Stimulated activated naive CD8-positive, alpha-beta T cell treated with anti-CD3 and anti-CD28 coated beads, Interleukin-15, Interleukin-2, amounts not matched to agents 100 U/mL and 50 U/mL, for 24 hours (primary cell): ENCODE results near the gene RBBP8NL.
"Not testable (repeated sequence)": the region's sequence is repeated elsewhere in the genome, so short reads cannot be mapped to it uniquely, and the experiment has no call there.

Experiments
- ATAC-seq: fragments of 150-1000 bp; cut with Tn5 transposase; one replicate; pipeline ENCODE4 v1.10.0; 2021
- DNase-seq: peaks from one replicate; pipeline ENCODE4 v3.0.0; 2021

RBBP8NL gene

DNA sequence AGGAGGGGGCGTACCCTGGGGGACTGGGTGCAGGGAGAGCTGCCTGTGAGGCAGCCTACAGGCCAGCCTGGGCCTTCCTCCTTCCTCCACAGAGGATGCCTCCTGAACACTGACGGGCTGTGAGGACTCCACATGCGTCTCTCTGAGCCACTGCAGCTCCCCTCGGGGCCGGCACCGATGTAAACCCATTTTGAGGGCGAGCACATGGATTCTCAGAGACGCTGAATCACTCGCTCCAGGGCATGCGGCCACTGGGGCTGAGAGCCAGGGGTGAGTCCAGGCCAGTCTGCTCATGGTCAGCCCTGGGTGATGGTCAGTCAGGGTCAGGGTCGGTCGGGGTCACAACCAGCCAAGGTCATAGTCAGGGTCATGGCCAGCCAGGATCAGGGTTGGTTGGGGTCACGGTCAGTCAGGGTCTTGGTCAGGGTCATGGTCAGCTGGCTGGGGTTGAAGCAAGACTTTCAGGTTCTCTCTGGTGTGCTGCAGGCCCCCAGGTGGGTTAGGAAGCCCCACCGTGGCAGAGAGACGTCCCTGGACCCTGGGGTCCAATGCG, 14.7 kb upstream of the RBBP8NL start:
- DNase-seq = no peak
- ATAC-seq = no peak

DNA sequence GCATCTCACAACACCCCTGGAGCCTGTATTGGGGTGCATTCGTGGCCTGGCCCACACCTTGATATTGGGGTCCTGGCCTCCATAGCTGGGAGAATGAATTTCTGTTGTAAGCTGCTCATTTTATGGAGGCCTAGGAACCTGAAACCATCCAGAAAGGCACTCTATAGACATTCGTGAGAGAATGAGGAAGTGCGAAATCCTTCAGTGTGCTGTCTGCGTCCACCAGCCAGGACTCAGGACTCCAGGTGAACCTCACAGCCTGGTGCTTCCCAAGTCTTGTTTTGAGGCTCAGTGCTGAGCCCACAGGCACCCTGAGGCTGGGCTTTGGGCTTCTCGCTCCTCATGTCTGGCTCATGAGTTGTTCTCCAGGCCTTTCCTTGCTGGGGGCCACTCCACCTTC, 11.9 kb upstream of the RBBP8NL start:
- DNase-seq = no peak
- no peak for ATAC-seq

DNA sequence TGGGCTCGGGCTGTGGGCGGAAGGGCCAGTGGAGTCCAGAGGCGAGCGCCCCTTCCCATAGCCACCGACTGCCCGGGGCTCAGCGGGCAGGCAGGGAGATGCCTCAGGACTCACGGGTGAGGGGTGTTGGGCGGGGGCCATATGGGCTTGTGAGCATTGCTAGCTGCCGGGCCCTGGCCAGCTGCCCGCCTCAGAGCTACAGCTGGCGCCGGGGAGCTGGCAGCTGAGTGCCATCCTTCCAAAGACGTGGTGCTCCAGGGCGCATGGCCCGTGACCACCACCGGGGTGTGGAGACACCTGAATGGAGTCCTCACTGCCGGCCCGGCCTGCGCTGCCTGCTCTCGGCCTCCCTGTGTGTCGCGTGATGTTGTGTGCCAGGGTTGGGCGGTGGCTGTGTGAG, 10.6 kb upstream of the RBBP8NL start:
- DNase-seq (no peak), ATAC-seq (no peak)

DNA sequence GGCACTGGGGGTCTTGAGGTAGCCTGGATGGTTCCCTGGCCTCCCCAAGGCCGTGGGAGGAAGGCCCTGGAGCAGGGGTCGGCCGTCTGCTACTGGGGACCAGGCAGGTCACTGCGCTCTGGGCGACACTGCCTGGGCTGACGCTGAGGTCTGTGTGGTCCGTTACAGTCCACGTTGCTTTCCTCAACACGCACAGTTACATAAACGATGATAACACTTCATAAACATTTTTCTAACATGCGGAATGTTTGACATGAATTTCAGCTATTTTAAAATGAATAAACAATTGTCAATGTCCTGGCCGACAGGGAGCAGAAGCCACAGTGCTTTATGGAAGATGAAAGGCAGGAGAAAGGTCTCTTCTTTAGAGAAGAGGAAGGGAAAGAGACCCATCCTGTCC, 10.2 kb upstream of the RBBP8NL start:
- ATAC-seq = no peak
- no peak for DNase-seq

DNA sequence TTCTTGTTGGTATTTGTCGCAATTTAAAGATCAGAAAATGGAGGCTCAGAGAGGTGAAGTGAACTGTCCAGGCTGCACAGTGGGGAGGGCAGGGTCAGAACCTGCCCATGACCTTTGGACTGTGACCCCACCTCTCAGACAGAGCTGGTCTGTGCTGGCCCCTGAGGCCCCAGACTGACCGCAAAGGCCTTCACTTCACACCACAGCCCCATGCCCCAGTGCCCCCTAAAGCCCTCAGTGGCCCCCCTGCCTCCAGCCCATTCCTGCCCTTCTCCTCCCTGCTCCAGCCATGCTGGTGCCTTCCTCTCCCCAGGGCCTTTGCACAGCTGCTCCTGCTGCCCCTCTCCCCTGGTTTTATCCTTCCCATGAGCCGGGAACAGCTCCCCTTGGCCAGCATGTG, 9.4 kb upstream of the RBBP8NL start:
- no peak for DNase-seq
- no peak for ATAC-seq

DNA sequence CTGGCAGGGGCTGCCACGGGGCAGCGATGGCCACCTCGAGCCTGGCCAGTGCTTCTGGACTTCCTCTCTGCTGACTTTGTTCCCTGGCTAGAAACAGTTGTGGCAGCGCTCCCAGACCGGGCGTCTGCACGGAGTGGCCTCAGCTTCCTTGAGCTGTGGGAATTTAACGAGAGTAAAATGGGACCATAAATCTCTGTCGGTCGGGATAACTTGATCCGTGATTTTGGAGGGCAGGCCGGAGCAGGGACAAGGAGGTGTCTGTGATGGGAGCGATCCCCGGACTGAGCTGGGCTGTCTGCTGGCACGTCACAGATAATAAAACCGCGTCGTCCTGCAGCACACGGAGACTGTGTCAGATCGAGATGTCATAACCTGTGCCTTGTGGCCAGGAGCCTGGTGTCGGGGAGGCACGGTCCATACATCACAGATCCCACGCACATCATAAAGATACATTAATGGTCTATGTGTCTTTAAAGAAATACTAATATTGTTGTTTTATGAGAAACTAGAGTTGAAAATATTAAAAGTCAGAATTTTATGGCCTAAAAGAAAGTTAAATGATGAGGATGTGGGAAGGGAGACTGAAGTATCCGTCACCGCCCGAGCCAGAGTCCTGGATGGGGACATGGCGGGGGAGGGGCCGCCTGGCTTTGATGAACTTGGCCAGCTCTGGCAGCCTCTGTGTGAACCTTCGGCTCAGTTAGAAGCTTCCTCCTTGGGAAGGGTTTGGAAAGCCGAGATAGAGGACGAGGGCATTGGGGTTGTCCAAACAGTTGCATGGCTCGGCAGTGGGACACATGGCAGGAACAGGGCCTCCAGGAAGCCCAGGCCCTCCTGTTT, 6.5 kb upstream of the RBBP8NL start:
- ATAC-seq = no peak

DNA sequence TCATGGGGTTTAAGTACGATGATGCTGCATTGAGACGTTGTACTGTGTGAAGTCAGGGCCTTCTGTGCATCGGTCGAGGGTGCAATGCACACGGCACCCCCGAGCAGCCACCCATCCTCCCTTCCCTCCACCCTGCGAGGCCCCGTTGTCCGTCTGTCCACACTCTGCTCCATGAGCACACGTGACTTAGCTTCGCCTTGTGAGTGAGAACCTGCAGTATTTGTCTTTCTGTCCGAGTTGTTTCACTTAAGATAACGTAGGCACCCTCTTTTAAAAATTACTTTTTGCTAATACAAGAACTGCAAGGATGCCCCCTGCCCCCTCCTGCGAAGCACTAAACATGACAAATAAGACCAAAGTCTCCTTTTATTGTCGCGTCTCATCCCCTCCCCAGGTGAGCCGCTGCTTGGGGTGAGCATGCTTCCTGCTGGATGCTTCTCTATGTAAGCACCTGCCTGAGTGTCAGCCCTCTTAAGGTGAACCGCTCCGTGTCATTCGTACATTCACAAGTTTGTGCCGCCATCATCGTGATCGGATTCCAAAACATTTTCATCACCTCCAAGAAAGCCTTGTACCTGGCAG, 3.6 kb upstream of the RBBP8NL start:
- ATAC-seq (no peak), DNase-seq (no peak)

More for the DNA sequence above, 6.5 kb upstream of the RBBP8NL start:
- DNase-seq = no peak

DNA sequence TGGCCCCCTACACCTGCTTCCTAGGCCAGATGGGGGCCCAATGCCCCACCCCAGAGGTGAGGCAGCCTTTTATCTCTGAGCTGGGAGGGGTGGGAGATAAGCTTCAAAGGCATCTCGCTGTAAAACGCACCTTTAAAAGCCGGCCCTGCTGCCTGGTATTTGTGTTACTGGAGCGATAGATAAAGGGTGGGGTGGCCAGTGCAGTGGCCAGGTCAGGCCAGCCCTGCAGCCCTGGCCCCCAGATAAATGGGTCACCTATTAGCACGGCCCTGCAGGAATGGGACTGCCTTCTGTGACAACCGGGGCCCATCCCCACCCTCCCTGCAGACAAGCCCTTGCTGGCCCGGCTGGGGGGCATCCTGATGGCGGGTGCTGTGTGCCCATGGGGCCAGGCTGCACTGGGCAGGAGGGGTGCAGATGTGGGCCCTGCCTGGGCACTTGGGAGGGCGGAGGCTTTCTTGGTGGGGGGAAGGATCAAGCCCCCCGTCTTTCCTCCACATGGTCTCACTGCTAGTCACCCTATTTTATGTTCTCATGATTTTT, 3.0 kb upstream of the RBBP8NL start:
- no peak for DNase-seq
- no peak for ATAC-seq

DNA sequence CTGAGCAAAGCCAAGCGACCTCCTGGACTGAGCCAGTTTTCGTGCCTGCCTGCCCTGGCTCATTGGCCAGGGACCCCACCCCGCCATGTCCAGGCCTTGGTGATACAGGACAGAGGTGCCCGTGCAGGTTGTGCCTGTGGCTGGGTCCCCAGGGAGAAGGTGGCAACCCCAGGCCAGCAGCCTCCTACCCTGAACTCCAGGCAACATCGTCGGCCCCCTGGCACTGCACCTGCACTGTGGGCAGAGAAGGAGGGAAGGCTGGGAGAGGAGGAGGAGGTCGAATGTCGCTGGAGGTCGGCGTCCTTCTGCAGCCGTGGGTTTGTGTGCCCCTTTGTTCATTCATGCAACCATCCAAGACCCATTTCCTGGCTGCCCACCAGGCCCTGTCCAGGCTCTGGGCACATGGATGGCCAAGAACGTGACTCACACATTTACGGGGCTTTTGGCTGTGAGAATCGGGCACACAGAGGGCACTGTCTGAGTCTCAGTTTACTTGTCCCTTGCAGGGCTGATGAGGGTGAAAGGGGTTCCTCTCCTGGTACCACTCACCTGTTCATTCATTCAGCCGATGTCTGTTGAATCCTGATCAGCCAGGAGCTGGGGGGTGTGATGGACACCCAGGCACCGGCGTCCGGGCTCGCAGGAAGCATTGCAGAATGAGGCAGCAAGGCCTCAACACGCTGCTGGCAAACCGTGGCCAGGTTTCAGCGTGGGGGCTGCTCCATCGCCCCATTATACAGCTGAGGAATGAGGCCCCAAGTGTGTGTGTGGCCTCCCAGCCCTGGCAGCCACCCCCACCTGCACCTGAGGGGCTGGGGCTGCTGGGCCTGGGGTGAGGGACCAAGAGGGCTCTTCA, 2.3 kb upstream of the RBBP8NL start:
- ATAC-seq = no peak
- no peak for DNase-seq

DNA sequence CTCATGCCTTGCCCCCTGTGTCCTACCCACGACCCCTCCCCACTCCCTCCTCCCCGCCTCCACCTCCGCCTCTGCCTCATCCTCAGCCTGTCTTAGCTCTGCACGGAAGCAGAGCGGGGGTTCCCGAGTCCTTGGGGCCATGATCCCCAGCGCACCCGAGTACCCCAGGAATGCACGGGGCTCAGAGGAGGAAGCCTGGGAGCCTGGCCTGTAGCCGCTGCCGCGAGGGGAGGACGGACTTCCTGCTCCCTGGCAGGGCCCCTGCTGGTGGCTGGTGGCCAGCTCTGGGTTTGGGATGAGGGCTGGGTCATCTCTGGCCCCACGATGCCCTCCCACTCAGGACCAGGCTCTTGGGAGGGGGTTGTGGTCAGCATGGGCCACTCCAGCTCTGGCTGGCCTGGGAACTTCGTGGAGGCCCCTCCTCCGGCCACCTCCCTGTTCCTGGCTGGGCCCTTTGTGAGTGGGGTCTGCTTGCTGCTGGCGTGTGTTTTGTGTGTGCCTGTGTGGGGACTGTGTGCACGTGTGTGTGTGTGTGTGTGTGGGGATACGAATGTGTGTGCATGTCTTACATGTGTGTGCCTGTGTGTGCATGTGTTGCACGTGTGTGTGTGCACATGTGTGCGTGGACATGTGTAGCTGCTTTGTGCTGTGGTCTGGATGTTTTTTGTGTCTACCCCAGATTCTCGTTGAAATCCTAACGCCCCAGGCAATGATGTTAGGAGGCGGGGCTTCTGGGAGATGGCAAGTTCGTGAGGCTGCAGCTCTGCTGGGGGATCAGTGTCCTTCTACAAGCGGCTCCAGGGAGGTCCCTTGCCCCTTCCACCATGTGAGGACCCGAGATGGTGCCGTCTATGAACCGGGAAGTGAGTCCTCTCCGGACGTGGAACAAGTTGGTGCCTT, 1.3 kb upstream of the RBBP8NL start:
- DNase-seq (no peak), ATAC-seq (no peak)

DNA sequence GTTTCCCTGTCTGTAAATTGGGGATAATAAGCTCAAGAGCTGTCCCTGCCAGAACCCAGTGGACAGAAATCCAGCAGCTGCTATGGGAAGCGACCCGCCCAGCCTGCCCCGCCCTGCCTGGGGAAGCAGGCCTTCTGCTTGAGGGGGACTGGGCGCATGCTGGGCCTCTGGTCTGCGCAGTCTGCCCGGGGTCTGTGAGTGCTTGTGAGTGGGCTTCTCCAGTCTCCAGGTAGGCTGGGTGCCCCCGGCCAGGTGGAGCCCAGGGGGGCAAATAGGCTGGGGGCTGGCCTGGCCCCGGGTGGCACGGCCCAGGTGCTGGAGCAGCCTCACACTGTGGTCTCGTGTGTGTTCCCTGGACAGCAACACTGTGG, 648 bp upstream of the RBBP8NL start:
- no peak for ATAC-seq
- no peak for DNase-seq

DNA sequence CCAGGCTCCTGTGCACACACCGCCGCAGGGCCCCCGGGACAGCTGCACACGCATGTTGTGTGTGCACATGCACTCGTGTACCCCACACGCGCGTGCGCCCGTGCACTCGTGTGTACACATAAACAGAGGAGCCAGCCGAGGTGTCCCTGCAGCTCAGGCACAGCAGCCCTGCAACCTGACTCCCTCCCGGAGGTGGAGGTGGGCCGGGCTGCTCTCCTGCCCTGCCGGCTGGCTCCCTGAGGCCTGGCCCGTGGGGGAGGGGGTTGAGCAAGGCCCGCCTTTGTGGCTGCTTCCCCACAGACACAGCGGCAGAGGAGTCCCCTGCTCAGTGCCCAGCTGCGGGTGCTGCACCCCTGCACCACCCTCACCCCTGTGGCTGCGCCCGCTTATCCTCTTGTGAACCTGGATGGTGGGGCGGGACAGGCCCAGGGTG, 624 bp downstream of the RBBP8NL start:
- no peak for ATAC-seq
- DNase-seq = no peak

DNA sequence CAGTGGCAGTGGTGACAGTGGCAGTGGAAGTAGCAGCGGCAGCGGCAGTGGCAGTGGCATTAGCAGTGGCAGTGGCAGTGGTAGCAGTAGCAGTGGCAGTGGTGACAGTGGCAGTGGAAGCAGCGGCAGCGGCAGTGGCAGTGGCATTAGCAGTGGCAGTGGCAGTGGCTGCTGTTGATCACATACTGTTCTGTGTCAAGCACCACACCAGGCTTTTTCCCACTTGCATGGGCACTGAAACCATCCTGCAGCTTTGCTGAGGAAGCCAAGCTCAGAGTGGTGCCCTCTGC, 1.3 kb downstream of the RBBP8NL start:
- not testable (repeated sequence) for DNase-seq, ATAC-seq

DNA sequence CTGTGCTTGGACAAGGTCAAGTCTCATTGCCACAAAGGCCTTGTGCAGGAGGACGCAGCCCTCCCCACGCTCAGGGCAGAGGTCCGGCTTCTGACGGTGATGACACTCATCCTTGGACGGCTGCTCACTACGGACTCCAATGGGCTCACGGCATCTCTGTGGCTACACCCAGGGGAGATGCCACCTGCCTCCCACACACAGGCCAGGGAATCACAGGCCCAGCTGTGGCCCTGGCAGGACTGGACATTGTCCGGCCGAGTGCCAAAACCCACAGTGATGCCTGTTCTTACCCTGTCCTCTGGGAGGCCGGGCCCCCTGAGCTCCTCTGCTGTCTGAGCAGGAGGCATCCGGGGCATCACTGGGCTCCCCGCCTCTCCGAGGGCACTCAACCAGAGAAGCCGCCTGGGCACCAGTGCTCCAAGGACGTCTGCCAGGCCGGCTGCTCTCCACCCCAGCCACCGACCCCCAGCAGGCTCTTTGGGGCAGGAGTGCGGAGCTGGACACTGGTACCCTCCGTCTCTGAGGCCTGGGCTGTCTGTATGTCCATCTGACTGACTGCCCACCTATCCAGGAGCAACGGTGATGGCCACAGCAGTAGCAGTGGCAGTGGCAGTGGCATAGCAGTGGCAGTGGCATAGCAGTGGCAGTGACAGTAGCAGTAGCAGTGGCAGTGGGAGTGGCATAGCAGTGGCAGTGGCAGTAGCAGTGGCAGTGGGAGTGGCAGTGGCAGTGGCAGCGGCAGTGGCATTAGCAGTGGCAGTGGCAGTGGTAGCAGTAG, 1.9 kb downstream of the RBBP8NL start:
- DNase-seq = no peak
- no peak for ATAC-seq

DNA sequence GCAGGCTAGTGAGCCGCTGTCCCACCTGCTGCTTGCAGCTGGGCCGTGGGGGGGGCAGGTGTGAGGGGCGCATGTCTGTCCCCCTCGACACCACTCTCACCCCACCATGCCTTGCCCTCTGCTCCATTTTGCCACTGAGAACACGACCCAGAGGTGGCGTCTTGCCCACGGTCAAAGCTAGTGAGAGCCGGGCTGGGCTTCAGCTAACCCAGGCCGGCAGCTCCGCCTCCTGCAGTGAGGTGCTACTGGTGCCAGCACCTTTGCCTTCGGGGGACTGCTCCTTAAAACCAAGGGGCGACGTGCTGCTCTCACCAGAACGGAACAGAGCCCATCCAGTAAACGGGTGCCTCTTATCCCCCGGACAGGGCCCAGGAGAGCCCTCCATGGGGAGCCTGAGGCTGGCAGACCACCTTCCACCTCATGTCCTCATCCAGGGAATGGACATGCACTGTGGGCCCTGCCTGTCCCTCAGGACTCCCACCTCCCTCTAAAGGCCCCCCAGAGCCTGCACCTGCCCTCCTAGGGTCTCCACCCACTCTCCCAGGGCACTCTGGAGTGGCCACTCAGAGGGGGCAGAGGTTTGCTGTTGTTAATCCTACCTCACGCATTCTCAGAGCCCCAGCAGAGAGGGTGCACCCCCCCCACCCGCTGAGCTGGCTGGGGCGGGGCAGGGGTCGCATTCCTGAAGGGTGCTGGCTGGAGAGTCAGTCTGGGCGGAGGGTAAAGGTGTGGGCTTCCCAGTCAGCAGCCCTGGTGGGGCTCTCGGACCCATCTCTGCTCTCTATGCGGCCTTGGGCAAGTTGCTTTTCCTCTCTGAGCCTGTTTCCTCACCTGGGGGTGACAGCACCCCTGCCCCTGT, 2.9 kb downstream of the RBBP8NL start:
- ATAC-seq = no peak
- DNase-seq = no peak

DNA sequence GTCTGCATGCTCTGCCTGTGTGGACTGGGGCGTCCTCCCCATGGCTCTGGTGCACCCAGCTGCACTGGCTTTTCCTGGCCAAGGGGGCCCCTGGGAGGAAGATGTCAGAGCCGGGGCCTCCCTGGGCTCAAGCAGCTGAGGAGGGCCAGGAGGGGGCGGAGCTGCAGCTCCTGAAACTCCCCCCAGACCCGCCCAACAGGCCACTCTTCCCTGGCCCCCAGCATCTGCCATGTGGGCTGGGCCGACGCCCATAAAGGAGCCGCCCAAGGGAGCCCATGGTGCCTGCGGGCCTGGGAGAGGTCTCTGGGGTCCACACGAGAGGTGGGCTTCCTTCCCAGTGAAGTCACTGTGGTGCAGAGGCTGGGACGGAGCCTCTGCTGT, 4.0 kb downstream of the RBBP8NL start:
- DNase-seq (no peak), ATAC-seq (no peak)

DNA sequence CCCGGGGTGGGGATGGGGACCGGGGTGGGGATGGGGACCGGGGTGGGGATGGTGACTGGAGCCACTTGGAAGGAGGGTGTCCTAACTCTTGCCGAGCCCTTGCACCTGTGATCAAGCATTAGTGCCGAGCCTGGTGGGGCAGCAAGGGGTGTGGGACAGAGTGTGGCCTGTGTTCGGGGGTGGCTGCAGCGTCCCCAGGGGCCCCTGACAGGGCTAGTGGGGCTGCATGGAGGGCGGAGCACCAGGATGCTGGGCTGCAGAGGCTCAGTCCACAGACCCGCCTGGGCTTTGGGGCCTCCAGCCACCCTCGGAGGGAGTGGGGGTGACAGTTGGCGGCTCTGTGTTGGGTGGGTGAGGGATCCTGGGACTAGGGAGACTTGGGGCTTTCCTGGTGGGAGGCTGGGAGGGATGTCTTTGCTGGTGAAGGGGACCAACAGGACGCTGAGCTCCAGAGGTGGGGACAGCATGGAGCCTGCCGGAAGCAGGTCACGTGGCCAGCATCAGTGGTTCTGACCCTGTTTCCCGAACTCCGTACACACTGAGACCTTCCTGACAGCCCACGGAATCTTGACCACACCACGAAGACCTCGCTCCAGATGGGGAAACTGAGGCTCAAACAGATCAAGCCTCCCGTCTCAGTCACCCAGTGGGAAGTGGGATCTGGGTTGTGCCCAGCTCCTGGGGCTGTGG, 4.6 kb downstream of the RBBP8NL start:
- no peak for ATAC-seq
- no peak for DNase-seq

DNA sequence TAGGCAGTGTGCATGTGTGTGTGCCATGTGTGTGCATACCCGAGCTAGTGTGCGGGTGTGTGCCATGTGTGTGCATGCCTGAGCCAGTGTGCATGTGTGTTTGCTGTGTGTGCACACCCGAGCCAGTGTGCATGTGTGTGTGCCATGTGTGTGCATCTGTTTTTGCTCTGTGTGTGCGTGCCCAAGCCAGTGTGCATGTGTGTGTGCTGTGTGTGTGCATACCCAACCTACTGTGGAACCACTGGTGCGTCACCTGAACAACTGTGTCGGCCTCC, 5.7 kb downstream of the RBBP8NL start:
- no peak for DNase-seq
- ATAC-seq = no peak

DNA sequence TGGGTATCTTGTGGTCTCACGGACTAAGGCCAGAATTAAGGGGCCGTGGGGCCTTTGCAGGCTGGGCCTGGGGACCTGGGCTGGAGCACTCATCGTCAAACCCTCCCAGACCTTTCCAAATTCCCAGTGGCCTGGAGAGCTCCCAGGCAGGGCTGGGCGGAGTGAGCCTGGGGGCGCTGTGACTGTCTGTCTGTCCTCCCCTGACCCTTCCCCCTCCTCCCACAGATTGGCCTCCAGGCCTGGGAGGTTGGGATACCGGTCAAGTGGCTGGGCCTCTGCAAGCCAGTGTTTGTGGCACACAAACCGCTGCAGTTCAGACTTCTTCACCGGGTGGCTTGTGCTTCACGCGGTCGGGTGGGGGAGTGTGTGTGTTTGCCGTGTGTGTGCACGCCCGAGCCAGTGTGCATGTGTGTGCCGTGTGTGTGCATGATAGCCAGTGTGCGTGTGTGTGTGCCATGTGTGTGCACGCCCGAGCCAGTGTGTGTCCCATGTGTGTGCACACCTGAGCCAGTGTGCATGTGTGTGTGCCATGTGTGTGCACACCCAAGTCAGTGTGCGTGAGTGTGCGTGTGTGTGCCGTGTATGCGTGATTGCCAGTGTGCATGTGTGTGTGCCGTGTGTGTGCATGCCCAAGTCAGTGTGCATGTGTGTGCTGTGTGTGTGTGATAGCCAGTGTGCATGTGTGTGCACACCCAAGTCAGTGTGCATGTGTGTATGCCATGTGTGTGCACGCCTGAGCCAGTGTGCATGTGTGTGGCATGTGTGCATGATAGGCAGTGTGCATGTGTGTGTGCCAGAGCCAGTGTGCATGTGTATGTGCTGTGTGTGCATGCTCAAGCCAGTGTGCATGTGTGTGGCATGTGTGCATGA, 6.3 kb downstream of the RBBP8NL start:
- no peak for DNase-seq
- no peak for ATAC-seq
